ENCODE measurements around the gene AAMDC.

DNA sequence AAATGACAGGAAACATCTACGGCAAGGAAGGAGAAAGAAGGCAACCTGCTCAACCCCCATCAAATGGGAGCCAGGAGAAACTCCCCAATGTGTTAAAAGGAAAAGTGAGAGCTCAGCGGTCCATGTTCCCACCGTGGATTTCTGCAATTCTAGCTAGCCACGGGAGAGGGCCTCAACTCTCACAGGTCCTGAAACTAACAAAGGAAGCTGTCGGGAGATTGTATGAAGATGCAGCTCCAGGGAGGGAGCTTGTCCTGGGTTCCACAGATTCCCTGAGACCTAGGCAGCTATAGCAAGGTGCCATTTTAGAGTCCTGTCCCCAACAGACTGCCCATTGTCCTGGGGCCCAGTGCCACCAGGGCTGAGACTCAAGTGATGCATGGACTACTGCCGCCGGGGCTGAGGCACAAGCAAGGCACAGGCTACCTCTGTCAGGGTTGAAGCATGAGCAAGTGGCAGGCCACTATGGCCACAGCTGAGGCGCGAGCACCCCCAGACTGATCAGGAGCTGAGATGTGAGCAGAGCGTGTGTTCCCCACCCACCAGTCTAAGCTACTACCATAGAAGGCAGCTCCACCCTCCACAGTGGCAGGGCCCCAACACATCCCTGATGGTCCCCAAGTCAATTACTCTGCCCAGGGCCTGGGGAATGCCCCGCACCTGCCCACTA is 31.7 kb upstream of the AAMDC start:
- TF ChIP-seq, protein P1, sequence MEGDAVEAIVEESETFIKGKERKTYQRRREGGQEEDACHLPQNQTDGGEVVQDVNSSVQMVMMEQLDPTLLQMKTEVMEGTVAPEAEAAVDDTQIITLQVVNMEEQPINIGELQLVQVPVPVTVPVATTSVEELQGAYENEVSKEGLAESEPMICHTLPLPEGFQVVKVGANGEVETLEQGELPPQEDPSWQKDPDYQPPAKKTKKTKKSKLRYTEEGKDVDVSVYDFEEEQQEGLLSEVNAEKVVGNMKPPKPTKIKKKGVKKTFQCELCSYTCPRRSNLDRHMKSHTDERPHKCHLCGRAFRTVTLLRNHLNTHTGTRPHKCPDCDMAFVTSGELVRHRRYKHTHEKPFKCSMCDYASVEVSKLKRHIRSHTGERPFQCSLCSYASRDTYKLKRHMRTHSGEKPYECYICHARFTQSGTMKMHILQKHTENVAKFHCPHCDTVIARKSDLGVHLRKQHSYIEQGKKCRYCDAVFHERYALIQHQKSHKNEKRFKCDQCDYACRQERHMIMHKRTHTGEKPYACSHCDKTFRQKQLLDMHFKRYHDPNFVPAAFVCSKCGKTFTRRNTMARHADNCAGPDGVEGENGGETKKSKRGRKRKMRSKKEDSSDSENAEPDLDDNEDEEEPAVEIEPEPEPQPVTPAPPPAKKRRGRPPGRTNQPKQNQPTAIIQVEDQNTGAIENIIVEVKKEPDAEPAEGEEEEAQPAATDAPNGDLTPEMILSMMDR (IDR thresholded peaks at IDR 0.05): no peak
- TF ChIP-seq POLR2A (IDR thresholded peaks at IDR 0.05): no peak

All from uterus (tissue), 2 donors.